Measurements from ENCODE around the gene VTI1A. TPM values are rescaled to one million over a fixed set of nuclear protein-coding genes. Genes with fewer than 3 reads are reported as not detected.

VTI1A gene
- total and polyA plus RNA-seq, 2 of the 13 experiments (the other 11 are each of a cell fraction or from before 2014, with no cell fraction given): 11.7 to 32.7 TPM

GRCh38 chr10:112603062-112603461 lies 156.0 kb downstream of the VTI1A start (continued):
- no peak for TF ChIP-seq ZNF414 (CRISPR knock-in tag; IDR thresholded peaks at IDR 0.05)
- TF ChIP-seq SOX13 (IDR thresholded peaks at IDR 0.05): no peak
- peak in 1 of 2 experiments; percentile 38; a peak in 1 of 4 replicates for TF ChIP-seq SOX13 (CRISPR knock-in tag; conservative IDR thresholded peaks at IDR 0.05 in 1 of 2, IDR thresholded peaks at IDR 0.05 in 1 of 2)
- TF ChIP-seq HCFC1 (IDR thresholded peaks at IDR 0.05; ENCODE audit: low read depth, low read length): no peak
- TF ChIP-seq, protein P1, sequence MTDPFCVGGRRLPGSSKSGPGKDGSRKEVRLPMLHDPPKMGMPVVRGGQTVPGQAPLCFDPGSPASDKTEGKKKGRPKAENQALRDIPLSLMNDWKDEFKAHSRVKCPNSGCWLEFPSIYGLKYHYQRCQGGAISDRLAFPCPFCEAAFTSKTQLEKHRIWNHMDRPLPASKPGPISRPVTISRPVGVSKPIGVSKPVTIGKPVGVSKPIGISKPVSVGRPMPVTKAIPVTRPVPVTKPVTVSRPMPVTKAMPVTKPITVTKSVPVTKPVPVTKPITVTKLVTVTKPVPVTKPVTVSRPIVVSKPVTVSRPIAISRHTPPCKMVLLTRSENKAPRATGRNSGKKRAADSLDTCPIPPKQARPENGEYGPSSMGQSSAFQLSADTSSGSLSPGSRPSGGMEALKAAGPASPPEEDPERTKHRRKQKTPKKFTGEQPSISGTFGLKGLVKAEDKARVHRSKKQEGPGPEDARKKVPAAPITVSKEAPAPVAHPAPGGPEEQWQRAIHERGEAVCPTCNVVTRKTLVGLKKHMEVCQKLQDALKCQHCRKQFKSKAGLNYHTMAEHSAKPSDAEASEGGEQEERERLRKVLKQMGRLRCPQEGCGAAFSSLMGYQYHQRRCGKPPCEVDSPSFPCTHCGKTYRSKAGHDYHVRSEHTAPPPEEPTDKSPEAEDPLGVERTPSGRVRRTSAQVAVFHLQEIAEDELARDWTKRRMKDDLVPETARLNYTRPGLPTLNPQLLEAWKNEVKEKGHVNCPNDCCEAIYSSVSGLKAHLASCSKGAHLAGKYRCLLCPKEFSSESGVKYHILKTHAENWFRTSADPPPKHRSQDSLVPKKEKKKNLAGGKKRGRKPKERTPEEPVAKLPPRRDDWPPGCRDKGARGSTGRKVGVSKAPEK (CRISPR knock-in tag; IDR thresholded peaks at IDR 0.05; ENCODE audit: borderline replicate concordance): no peak
- TF ChIP-seq SMARCE1 (IDR thresholded peaks at IDR 0.05; ENCODE audit: borderline replicate concordance): no peak
- no peak for TF ChIP-seq FOXK2 (IDR thresholded peaks at IDR 0.05)
- TF ChIP-seq KDM5A (IDR thresholded peaks at IDR 0.05; ENCODE audit: borderline replicate concordance, low read length): no peak
- TF ChIP-seq ZBTB7B (CRISPR knock-in tag; IDR thresholded peaks at IDR 0.05): no peak
- TF ChIP-seq ARNT (IDR thresholded peaks at IDR 0.05): no peak
- TF ChIP-seq ZNF607 (CRISPR knock-in tag; IDR thresholded peaks at IDR 0.05; ENCODE audit: borderline replicate concordance): no peak
- TF ChIP-seq THYN1 (CRISPR knock-in tag; IDR thresholded peaks at IDR 0.05; ENCODE audit: borderline replicate concordance, low read depth): no peak
- no peak for TF ChIP-seq ZNF337 (CRISPR knock-in tag; IDR thresholded peaks at IDR 0.05; ENCODE audit: borderline replicate concordance, low read depth)
- no peak for TF ChIP-seq FOXA1 (IDR thresholded peaks at IDR 0.05)
- TF ChIP-seq FOXA1 (CRISPR knock-in tag; IDR thresholded peaks at IDR 0.05): 0 out of 2 replicates have a peak, but pooled peaks have one; percentile 43
- no peak for TF ChIP-seq ZBTB8A (CRISPR knock-in tag; IDR thresholded peaks at IDR 0.05; ENCODE audit: borderline replicate concordance, low read depth)

Measured in HepG2 (cell line).